ENCODE data around the gene SALL4.

The SALL4 gene

DNA sequence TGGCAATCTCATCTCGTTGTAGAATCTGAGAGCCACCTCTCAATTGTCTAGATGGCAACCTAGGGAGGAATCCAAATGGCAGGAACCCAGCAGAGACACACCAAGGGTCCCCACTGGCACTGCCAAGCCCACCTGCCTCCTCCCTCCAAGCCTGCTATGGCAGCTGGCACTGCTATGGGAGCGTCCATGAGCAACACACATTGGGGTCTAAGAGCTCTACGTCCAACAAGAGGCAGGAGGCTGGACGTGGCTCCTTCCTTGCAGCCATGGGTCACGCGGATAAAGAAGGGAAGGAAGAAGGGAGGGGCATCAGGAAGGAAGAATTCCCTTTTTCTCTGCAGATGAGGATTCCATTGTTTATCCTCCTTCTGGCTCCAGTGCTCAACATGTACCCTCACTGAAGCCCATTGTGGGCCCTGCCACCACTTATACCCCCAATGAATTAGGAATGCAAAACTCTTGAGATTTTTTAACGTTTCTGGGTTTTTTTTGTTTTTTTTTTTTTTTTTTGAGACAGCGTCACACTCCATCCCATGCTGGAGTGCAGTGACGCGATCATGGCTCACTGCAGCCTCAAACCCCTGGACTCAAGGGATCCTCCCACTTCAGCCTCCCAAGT is 51.4 kb downstream of the SALL4 start:
- no peak overlapping the region for H3K14ac ChIP-seq (ENCODE audit: low read length in 2 of 2)
- no peak overlapping the region for H2BK15ac ChIP-seq (ENCODE audit: low read depth, poor library complexity, severe bottlenecking)
- no peaks in the 10 kb centered on the region for H3K36me3 ChIP-seq (ENCODE audit: control insufficient read depth in 1 of 2, insufficient read depth in 2 of 2, low read depth in 1 of 2, low read length in 2 of 2)
- WGBS: 97% methylated on average over 6 of the region's 10 CpGs
- H2AFZ ChIP-seq (ENCODE audit: low read depth, low read length): no peak overlapping the region
- H2AK5ac ChIP-seq (ENCODE audit: low read length, severe bottlenecking): peak overlapping the region; percentile 72
- H3K23ac ChIP-seq (ENCODE audit: low read length in 2 of 2): no peak overlapping the region
- peak overlapping the region in 1 of 2 experiments; percentile 61 for H3K4me3 ChIP-seq (ENCODE audit: insufficient read depth in 1 of 2, low read depth in 1 of 2, low read length in 2 of 2)
- peak overlapping the region; percentile 91 for H4K8ac ChIP-seq (ENCODE audit: low read length)
- peak overlapping the region; percentile 70 for H3K27ac ChIP-seq (ENCODE audit: low read length, poor library complexity, severe bottlenecking)
- H2BK5ac ChIP-seq (ENCODE audit: low read depth, low read length, poor library complexity, severe bottlenecking): no peak overlapping the region
- peak overlapping the region; percentile 87 for H3K9ac ChIP-seq (ENCODE audit: low read length)
- peak overlapping the region; percentile 61 to 81 for H3K4ac ChIP-seq (ENCODE audit: low read depth in 1 of 2, low read length in 2 of 2)
- peak overlapping the region; percentile 60 for H4K91ac ChIP-seq (ENCODE audit: low read length)
- H2BK120ac ChIP-seq (ENCODE audit: low read depth, low read length): peak overlapping the region; percentile 81
- H3K79me1 ChIP-seq (replicated peaks; ENCODE audit: low read length, poor library complexity, severe bottlenecking): peaks cover 16% of the 10 kb centered on the region
- DNase-seq: no peak
- peak overlapping the region; percentile 60 to 69 for H2BK12ac ChIP-seq (ENCODE audit: low read length in 2 of 2)
- H3K27me3 ChIP-seq (ENCODE audit: control insufficient read depth in 1 of 2, insufficient read depth in 1 of 2, low read length in 2 of 2): no peaks in the 10 kb centered on the region
- no peaks in the 10 kb centered on the region for H3K9me3 ChIP-seq (ENCODE audit: control insufficient read depth, low read length)
- no peak overlapping the region for H3K4me2 ChIP-seq (ENCODE audit: low read length, poor library complexity, severe bottlenecking)
- H3K18ac ChIP-seq (ENCODE audit: low read depth in 1 of 2, low read length in 2 of 2): peak overlapping the region; percentile 35 to 84
- peaks cover 19% of the 10 kb centered on the region for H3K4me1 ChIP-seq (ENCODE audit: control insufficient read depth, insufficient read depth, low read depth, low read length)

DNA sequence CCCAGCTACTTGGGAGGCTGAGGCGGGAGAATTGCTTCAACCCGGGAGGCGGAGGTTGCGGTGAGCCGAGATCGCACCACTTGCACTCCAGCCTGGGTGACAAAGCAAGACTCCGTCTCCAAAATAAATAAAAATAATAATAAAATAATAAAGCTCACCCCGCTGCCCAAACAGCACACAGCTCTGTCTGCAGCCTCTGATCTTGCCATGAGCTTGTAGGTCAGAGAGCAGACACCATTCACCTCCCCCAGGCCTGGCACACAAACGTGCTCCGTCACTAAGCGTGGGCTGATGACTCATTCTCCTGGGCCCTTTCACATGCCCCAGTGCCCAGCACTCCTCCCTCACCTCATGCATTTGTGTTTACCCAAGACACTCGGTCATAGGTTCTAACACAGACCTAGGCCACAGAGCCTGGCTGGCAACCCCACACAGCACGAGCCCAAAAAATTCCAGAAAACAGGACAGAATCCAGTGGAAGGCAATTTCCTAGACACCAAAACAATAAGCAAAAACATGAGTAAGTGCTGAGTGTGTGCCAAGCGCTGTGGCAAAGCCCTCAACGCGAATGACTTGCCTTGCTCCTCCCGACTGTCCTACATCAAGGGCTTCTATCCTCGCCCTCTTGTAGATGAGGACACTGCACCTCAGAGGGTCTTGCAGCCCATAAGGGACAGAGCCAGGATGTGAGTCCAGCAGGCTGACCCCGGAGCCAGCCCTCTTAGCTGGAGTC is 52.1 kb downstream of the SALL4 start:
- Histone ChIP-seq H3K23ac (ENCODE audit: low read length in 2 of 2) (peak overlapping the region in 1 of 2 experiments; percentile 75), H3K27me3 (ENCODE audit: control insufficient read depth in 1 of 2, insufficient read depth in 1 of 2, low read length in 2 of 2) (no peaks in the 10 kb centered on the region), H3K9ac (ENCODE audit: low read length) (peak overlapping the region; percentile 87), H4K8ac (ENCODE audit: low read length) (peak overlapping the region; percentile 91), H2BK15ac (ENCODE audit: low read depth, poor library complexity, severe bottlenecking) (peak overlapping the region; percentile 40), H3K79me1 (replicated peaks; ENCODE audit: low read length, poor library complexity, severe bottlenecking) (peaks cover 18% of the 10 kb centered on the region), H3K14ac (ENCODE audit: low read length in 2 of 2) (peak overlapping the region in 1 of 2 experiments; percentile 93), H3K4ac (ENCODE audit: low read depth in 1 of 2, low read length in 2 of 2) (peak overlapping the region; percentile 61 to 81), H3K9me3 (ENCODE audit: control insufficient read depth, low read length) (no peaks in the 10 kb centered on the region), H2BK5ac (ENCODE audit: low read depth, low read length, poor library complexity, severe bottlenecking) (no peak overlapping the region), H2AFZ (ENCODE audit: low read depth, low read length) (peak overlapping the region; percentile 68), H2AK5ac (ENCODE audit: low read length, severe bottlenecking) (peak overlapping the region; percentile 72), H3K36me3 (ENCODE audit: control insufficient read depth in 1 of 2, insufficient read depth in 2 of 2, low read depth in 1 of 2, low read length in 2 of 2) (no peaks in the 10 kb centered on the region), H4K91ac (ENCODE audit: low read length) (peak overlapping the region; percentile 93), H3K18ac (ENCODE audit: low read depth in 1 of 2, low read length in 2 of 2) (peak overlapping the region; percentile 69 to 84), H3K4me1 (ENCODE audit: control insufficient read depth, insufficient read depth, low read depth, low read length) (peaks cover 19% of the 10 kb centered on the region), H3K4me3 (ENCODE audit: insufficient read depth in 1 of 2, low read depth in 1 of 2, low read length in 2 of 2) (peak overlapping the region in 1 of 2 experiments; percentile 61), H3K4me2 (ENCODE audit: low read length, poor library complexity, severe bottlenecking) (peak overlapping the region; percentile 23), H3K27ac (ENCODE audit: low read length, poor library complexity, severe bottlenecking) (peak overlapping the region; percentile 70), H2BK12ac (ENCODE audit: low read length in 2 of 2) (peak overlapping the region; percentile 60 to 98), H2BK120ac (ENCODE audit: low read depth, low read length) (peak overlapping the region; percentile 81)
- peak; percentile 89 for DNase-seq
- WGBS: 48% methylated on average over 13 of the region's 19 CpGs

DNA sequence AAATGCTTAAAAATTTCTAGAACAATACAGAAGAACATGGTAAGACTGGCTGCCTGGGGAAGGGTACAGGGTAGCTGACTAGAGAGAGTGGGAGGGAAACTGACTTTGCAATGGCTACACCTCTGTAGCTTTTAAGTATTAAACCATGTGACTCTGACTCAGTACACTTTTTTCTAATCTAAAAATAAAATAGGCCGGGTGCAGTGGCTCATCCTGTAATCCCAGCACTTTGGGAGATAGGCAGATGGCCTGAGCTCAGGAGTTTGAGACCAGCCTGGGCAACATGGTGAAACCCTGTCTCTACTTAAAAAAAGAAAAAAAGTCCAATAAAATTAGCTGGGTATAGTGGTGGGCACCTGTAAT is 52.7 kb downstream of the SALL4 start:
- Histone ChIP-seq H3K4me2 (ENCODE audit: low read length, poor library complexity, severe bottlenecking) (peak overlapping the region; percentile 11), H3K4me1 (ENCODE audit: control insufficient read depth, insufficient read depth, low read depth, low read length) (peaks cover 22% of the 10 kb centered on the region), H3K4ac (ENCODE audit: low read depth in 1 of 2, low read length in 2 of 2) (no peak overlapping the region), H3K27me3 (ENCODE audit: control insufficient read depth in 1 of 2, insufficient read depth in 1 of 2, low read length in 2 of 2) (no peaks in the 10 kb centered on the region), H2AK5ac (ENCODE audit: low read length, severe bottlenecking) (no peak overlapping the region), H3K9ac (ENCODE audit: low read length) (peak overlapping the region; percentile 87), H3K9me3 (ENCODE audit: control insufficient read depth, low read length) (no peaks in the 10 kb centered on the region), H2BK15ac (ENCODE audit: low read depth, poor library complexity, severe bottlenecking) (no peak overlapping the region), H2AFZ (ENCODE audit: low read depth, low read length) (no peak overlapping the region), H3K18ac (ENCODE audit: low read depth in 1 of 2, low read length in 2 of 2) (peak overlapping the region in 1 of 2 experiments; percentile 84), H3K4me3 (ENCODE audit: insufficient read depth in 1 of 2, low read depth in 1 of 2, low read length in 2 of 2) (no peak overlapping the region), H2BK120ac (ENCODE audit: low read depth, low read length) (no peak overlapping the region), H3K14ac (ENCODE audit: low read length in 2 of 2) (no peak overlapping the region), H3K79me1 (replicated peaks; ENCODE audit: low read length, poor library complexity, severe bottlenecking) (peaks cover 18% of the 10 kb centered on the region), H3K27ac (ENCODE audit: low read length, poor library complexity, severe bottlenecking) (peak overlapping the region; percentile 70), H2BK12ac (ENCODE audit: low read length in 2 of 2) (no peak overlapping the region), H3K23ac (ENCODE audit: low read length in 2 of 2) (no peak overlapping the region), H3K36me3 (ENCODE audit: control insufficient read depth in 1 of 2, insufficient read depth in 2 of 2, low read depth in 1 of 2, low read length in 2 of 2) (no peaks in the 10 kb centered on the region), H4K8ac (ENCODE audit: low read length) (no peak overlapping the region), H2BK5ac (ENCODE audit: low read depth, low read length, poor library complexity, severe bottlenecking) (no peak overlapping the region), H4K91ac (ENCODE audit: low read length) (no peak overlapping the region)
- WGBS: 0% methylated on average over 1 of the region's 1 CpG
- peak; percentile 78 for DNase-seq

DNA sequence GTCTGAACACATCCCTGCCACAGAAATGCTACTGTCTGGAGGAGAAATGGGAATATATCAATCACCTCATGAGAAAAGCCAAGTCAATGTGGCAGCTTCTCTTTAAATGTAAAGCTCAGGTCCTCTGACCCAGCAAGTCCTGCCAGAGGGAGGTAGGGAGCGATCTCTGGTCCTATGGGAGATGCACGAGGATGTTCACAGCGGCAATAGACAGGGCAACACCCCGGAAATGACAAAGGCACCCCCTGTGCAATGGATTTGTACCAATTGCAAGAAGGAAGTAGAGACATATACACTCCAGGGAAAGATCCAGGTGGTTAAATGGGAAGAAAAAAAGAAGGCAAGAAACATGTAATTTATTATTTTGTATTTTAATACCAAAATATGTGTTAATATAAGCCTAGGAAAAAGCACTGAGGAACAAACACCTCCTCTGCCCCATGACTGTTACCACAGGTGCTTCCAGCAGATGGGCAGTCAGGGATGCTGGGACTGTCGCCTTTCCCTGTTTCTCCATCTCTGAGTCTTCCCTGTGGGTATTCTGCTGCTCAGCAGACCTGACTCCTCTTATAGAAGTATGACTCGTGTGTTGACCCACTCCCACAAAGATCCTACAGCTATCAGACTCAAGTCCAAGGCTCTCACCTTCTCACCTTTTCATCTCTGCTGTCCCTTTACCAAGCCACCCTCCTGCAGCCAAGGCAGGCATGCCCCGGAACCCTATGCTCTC is 55.0 kb downstream of the SALL4 start:
- H3K79me1 ChIP-seq (replicated peaks; ENCODE audit: low read length, poor library complexity, severe bottlenecking): peaks cover 17% of the 10 kb centered on the region
- WGBS: 87% methylated on average over 7 of the region's 7 CpGs
- H3K4me1 ChIP-seq (ENCODE audit: control insufficient read depth, insufficient read depth, low read depth, low read length): peaks cover 24% of the 10 kb centered on the region
- H3K18ac ChIP-seq (ENCODE audit: low read depth in 1 of 2, low read length in 2 of 2): no peak overlapping the region
- no peak overlapping the region for H3K4me2 ChIP-seq (ENCODE audit: low read length, poor library complexity, severe bottlenecking)
- H3K27me3 ChIP-seq (ENCODE audit: control insufficient read depth in 1 of 2, insufficient read depth in 1 of 2, low read length in 2 of 2): no peaks in the 10 kb centered on the region
- H3K4me3 ChIP-seq (ENCODE audit: insufficient read depth in 1 of 2, low read depth in 1 of 2, low read length in 2 of 2): no peak overlapping the region
- no peak overlapping the region for H2AFZ ChIP-seq (ENCODE audit: low read depth, low read length)
- no peak for DNase-seq
- H3K36me3 ChIP-seq (ENCODE audit: control insufficient read depth in 1 of 2, insufficient read depth in 2 of 2, low read depth in 1 of 2, low read length in 2 of 2): no peaks in the 10 kb centered on the region
- H2AK5ac ChIP-seq (ENCODE audit: low read length, severe bottlenecking): no peak overlapping the region
- peak overlapping the region in 1 of 2 experiments; percentile 15 for H2BK12ac ChIP-seq (ENCODE audit: low read length in 2 of 2)
- no peak overlapping the region for H3K23ac ChIP-seq (ENCODE audit: low read length in 2 of 2)
- no peak overlapping the region for H4K8ac ChIP-seq (ENCODE audit: low read length)
- H3K9me3 ChIP-seq (ENCODE audit: control insufficient read depth, low read length): no peaks in the 10 kb centered on the region
- no peak overlapping the region for H3K9ac ChIP-seq (ENCODE audit: low read length)
- H3K14ac ChIP-seq (ENCODE audit: low read length in 2 of 2): no peak overlapping the region
- no peak overlapping the region for H3K4ac ChIP-seq (ENCODE audit: low read depth in 1 of 2, low read length in 2 of 2)
- H3K27ac ChIP-seq (ENCODE audit: low read length, poor library complexity, severe bottlenecking): no peak overlapping the region
- H2BK15ac ChIP-seq (ENCODE audit: low read depth, poor library complexity, severe bottlenecking): no peak overlapping the region
- no peak overlapping the region for H2BK5ac ChIP-seq (ENCODE audit: low read depth, low read length, poor library complexity, severe bottlenecking)
- H4K91ac ChIP-seq (ENCODE audit: low read length): no peak overlapping the region
- no peak overlapping the region for H2BK120ac ChIP-seq (ENCODE audit: low read depth, low read length)

Measured in mesenchymal stem cell (in vitro differentiated cells and primary cell).